ENCODE measurements around the gene FRMD1. TPM values are rescaled to one million over a fixed set of nuclear protein-coding genes. Genes with fewer than 3 reads are reported as not detected.

FRMD1 gene
- total RNA-seq, 4 donors from 2014 or later = 0.13 TPM; not detected in 3

GRCh38 chr6:168115748-168116437 is 36.9 kb upstream of the FRMD1 start:
- Histone ChIP-seq H3K9me3 (no peaks in the 10 kb centered on the region), H3K4me1 (no peaks in the 10 kb centered on the region), H3K27ac (no peak overlapping the region), H3K36me3 (no peaks in the 10 kb centered on the region), H3K4me3 (replicated peaks in 1 of 3) (no peak overlapping the region), H3K27me3 (no peaks in the 10 kb centered on the region)
- TF ChIP-seq POLR2A (IDR thresholded peaks at IDR 0.05) = no peak
- TF ChIP-seq CTCF (IDR thresholded peaks at IDR 0.05) = no peak
- whole genome bisulfite sequencing, 2 donors = 83 to 86% methylated on average over 5 of the region's 5 CpGs
- no peak for DNase-seq
- intact Hi-C loops (cut with DNase I) = no loop called here

GRCh38 chr6:168113226-168113625 is 34.2 kb upstream of the FRMD1 start:
- WGBS, 2 donors = 86 to 88% methylated on average over 8 of the region's 8 CpGs
- no peak for DNase-seq
- TF ChIP-seq CTCF (IDR thresholded peaks at IDR 0.05) (no peak), POLR2A (IDR thresholded peaks at IDR 0.05) (no peak)

GRCh38 chr6:168111911-168112310 is 32.9 kb upstream of the FRMD1 start:
- no peaks in the 10 kb centered on the region for H3K9me3 ChIP-seq
- TF ChIP-seq CTCF (IDR thresholded peaks at IDR 0.05) (no peak), POLR2A (IDR thresholded peaks at IDR 0.05) (no peak)
- DNase-seq = no peak
- no peaks in the 10 kb centered on the region for H3K4me1 ChIP-seq
- H3K4me3 ChIP-seq (replicated peaks in 1 of 3) = no peak overlapping the region
- WGBS, 2 donors = 87 to 94% methylated on average over 6 of the region's 6 CpGs
- intact Hi-C loops (cut with DNase I) = no loop called here
- H3K27ac ChIP-seq = no peak overlapping the region
- no peaks in the 10 kb centered on the region for H3K27me3 ChIP-seq
- H3K36me3 ChIP-seq = no peaks in the 10 kb centered on the region

More at GRCh38 chr6:168113226-168113625, 34.2 kb upstream of the FRMD1 start:
- no peaks in the 10 kb centered on the region for H3K9me3 ChIP-seq
- H3K27ac ChIP-seq = no peak overlapping the region
- no peak overlapping the region for H3K4me3 ChIP-seq (replicated peaks in 1 of 3)
- intact Hi-C loops (cut with DNase I) = no loop called here
- no peaks in the 10 kb centered on the region for H3K4me1 ChIP-seq
- H3K27me3 ChIP-seq = no peaks in the 10 kb centered on the region
- no peaks in the 10 kb centered on the region for H3K36me3 ChIP-seq

- 73 to 80% methylated on average over 3 of the region's 3 CpGs for WGBS, 2 donors
- intact Hi-C loops (cut with DNase I) = no loop called here
- no peak overlapping the region for H3K4me3 ChIP-seq (replicated peaks in 1 of 3)
- TF ChIP-seq POLR2A (IDR thresholded peaks at IDR 0.05) = no peak
- TF ChIP-seq CTCF (IDR thresholded peaks at IDR 0.05) = no peak
- DNase-seq = no peak
- H3K4me1 ChIP-seq = no peaks in the 10 kb centered on the region
- no peaks in the 10 kb centered on the region for H3K27me3 ChIP-seq
- no peaks in the 10 kb centered on the region for H3K36me3 ChIP-seq
- no peaks in the 10 kb centered on the region for H3K9me3 ChIP-seq
- H3K27ac ChIP-seq = no peak overlapping the region
Observed at GRCh38 chr6:168110437-168110836, 31.4 kb upstream of the FRMD1 start.

GRCh38 chr6:168109171-168109570 is 30.2 kb upstream of the FRMD1 start:
- no peak for DNase-seq
- Histone ChIP-seq H3K27ac (no peak overlapping the region), H3K9me3 (no peaks in the 10 kb centered on the region), H3K4me3 (replicated peaks in 1 of 3) (no peak overlapping the region), H3K27me3 (no peaks in the 10 kb centered on the region), H3K4me1 (no peaks in the 10 kb centered on the region), H3K36me3 (no peaks in the 10 kb centered on the region)
- intact Hi-C loops (cut with DNase I) = no loop called here
- TF ChIP-seq CTCF (IDR thresholded peaks at IDR 0.05) (no peak), POLR2A (IDR thresholded peaks at IDR 0.05) (no peak)
- whole genome bisulfite sequencing, 2 donors = 75 to 76% methylated on average over 12 of the region's 12 CpGs
